Activated T-helper 2 cell treated with anti-CD3 and anti-CD28 coated beads, Interferon-gamma antibody, Interleukin-2, Interleukin-4, amounts not matched to agents 10 μg/mL and 5 μg/mL and 100 μg/mL, durations not matched to agents 14 hours and 24 hours and 36 hours (primary cell): ENCODE measurements around the gene TM4SF1. TPM values are rescaled to one million over a fixed set of nuclear protein-coding genes. Genes with fewer than 3 reads are reported as not detected.

ENCODE experiments used
- DNase-seq: peaks from one replicate; pipeline ENCODE4 v3.0.0; 2021; ENCODE audit warnings: low spot score
- H3K27ac Mint-ChIP-seq: one replicate; pipeline ENCODE4 v1.8.0; 2021; ENCODE audit warnings: mixed read lengths
- H3K27me3 Mint-ChIP-seq: one replicate; pipeline ENCODE4 v1.8.0; 2021; ENCODE audit warnings: low read depth, mixed read lengths
- H3K36me3 Mint-ChIP-seq: one replicate; pipeline ENCODE4 v1.8.0; 2021; ENCODE audit warnings: low read depth, mixed read lengths
- H3K4me1 Mint-ChIP-seq: one replicate; pipeline ENCODE4 v1.8.0; 2021; ENCODE audit warnings: low read depth, mixed read lengths
- H3K4me3 Mint-ChIP-seq: one replicate; pipeline ENCODE4 v1.8.0; 2021; ENCODE audit warnings: low read depth, mild to moderate bottlenecking, moderate library complexity, mixed read lengths
- H3K9me3 Mint-ChIP-seq: one replicate; pipeline ENCODE4 v1.8.0; 2021; ENCODE audit warnings: mixed read lengths
- intact Hi-C: fragments of 100-400 bp; cut with micrococcal nuclease; formaldehyde crosslinking; loops from one replicate; pipeline ENCODE4 v1.15.1; 2023
- total RNA-seq: library from RNA; stranded (reverse); gene quantifications from 2 replicates; pipeline ENCODE4 v1.2.3, GENCODE V29; 2022

TM4SF1 gene
- total RNA-seq, 1 donor from 2014 or later = not detected

DNA sequence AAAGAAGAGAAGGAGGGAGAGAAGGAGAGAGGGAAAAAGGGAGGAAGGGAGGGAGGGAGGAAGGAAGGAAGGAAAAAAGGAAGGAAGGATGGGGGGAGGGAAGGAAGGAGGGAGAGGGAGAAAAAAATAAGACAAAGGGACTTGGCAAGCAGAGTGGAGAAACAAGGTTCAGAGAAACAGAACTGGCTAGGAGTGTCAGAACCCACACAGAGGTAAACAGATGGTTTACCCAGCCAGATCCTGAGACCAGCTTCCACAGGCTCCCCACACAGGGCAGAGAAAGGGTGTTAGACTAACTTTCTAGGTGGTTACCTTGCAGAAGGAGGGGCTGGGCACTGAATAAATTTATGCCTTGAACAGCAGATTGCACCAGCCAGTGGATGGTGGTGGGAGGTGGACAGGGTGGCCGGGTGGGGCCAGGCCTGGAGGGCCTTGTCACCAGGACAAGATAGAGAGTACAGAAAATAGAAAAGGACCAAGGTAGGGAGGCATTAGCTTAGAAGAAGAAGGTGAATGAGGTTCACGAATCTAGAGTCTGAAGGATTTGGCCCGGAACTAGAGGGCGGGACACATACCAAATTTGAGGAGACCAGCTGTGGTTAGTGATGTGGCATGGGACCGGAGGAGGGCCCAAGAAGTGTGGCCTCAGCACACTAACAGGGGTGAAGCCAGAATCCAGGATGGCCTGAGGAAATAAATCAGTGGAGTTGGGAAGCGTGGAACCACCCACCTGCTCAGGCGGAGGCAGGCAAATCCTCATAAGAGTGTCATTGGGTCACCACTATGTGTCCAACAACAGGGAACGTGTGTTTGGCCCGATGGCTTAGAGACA lies 1.2 kb upstream of the TM4SF1 start:
- intact Hi-C loops = no loop called here
- H3K36me3 Mint-ChIP-seq = no peaks in the 10 kb centered on the region
- DNase-seq = no peak
- peaks cover 8% of the 10 kb centered on the region for H3K27me3 Mint-ChIP-seq
- no peaks in the 10 kb centered on the region for H3K4me1 Mint-ChIP-seq
- H3K27ac Mint-ChIP-seq = no peak overlapping the region
- H3K9me3 Mint-ChIP-seq = no peaks in the 10 kb centered on the region
- H3K4me3 Mint-ChIP-seq = no peak overlapping the region

DNA sequence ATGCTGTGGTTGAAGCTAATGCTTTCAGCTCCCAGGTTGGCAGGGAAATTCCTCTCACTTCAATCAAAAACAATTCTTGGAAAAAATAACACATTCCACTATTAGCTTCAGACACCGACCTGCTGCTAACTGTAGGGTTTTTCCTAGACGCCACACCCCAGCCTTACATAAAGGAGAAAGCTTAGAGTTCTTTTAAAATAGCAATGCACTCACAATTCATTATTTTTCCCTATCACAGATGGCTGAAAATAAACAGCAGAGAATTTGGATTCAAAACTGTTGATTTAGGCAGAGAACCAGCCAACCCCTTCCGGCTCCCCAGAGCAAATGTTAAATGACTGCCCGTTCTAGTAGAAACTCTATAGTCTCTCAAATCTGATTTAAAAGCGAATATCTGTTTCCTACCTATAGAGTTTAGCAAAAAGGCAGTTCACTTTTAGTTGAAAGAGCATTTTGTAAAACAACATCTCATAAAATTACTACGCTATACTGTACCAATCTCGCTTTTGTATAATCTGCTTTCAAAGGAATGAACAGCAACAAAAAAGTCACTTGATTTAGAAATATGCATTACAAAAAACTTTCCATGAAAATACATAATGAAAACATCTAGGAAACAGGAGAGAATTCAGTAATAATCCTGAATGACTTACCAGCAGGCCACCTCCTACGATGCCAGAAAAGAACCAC lies 586 bp downstream of the TM4SF1 start:
- Mint-ChIP-seq H3K36me3 (no peaks in the 10 kb centered on the region), H3K4me1 (no peaks in the 10 kb centered on the region), H3K4me3 (no peak overlapping the region), H3K9me3 (no peaks in the 10 kb centered on the region), H3K27me3 (peaks cover 14% of the 10 kb centered on the region), H3K27ac (no peak overlapping the region)
- intact Hi-C loops = no loop called here
- no peak for DNase-seq

DNA sequence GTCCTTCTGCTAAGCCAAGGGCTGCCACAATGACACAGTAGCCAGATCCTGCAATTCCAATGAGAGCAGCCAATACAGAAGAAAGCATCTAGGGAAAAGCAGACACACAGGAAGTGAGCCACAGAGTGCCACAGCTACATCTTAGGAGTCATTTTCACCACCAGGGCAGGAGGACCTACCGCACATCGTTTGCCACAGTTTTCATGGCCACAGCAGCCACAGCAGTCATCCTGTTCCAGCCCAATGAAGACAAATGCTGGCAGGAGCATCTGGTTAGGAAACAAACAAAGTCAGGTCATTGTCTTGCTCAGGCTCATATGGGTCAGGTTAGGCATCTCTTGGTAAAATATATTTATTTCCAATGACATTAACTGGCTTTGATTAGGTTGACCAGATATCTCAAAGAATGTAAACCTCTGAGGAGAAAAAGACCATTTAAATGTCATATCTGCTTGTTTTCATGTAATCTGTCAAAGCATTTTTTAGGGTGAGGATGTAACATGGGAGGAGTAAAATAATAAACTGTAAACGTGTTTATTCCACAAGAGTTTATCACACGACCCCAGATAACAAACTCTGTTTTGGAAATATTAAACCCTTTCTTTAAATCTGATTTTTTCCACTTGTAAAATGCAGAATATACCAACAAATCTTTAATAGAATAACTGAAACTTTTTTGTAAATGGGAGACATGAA lies 1.8 kb downstream of the TM4SF1 start:
- Mint-ChIP-seq H3K4me3 (no peak overlapping the region), H3K27me3 (peaks cover 20% of the 10 kb centered on the region), H3K4me1 (no peaks in the 10 kb centered on the region), H3K27ac (no peak overlapping the region), H3K9me3 (no peaks in the 10 kb centered on the region), H3K36me3 (no peaks in the 10 kb centered on the region)
- intact Hi-C loops = no loop called here
- DNase-seq = no peak

DNA sequence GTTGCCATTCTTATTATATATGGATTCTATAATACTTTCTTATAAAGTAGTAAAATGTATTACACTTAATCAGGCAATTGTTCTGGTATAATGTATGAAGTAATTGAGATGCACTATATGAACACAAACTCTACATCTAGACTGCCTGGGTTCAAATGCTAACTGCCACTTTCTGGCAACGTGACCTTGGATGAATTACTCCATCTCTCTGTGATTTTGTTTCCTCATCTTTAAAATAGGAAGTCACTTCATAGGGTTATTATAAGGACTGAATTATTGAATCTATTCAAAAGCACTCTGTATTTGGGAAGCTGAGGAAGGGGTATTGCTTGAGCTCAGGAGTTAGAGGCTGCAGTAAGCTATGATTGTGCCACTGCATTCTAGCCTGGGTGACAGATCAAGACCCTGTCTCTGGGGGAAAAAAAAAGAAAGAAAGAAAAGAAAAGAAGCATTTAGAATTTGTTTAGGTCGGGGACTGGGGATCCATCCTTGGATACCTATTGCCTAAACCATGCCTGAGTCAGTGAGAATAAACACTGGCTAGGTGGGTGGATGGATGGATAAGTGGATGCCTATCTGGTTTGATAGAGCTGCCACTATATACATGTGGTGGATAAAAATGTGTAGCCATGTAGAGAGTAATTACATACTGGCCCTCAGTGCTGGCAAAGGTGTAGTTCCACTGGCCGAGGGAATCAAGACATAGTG lies 2.5 kb downstream of the TM4SF1 start:
- no peak overlapping the region for H3K27ac Mint-ChIP-seq
- no peaks in the 10 kb centered on the region for H3K9me3 Mint-ChIP-seq
- H3K36me3 Mint-ChIP-seq = no peaks in the 10 kb centered on the region
- DNase-seq = no peak
- peaks cover 20% of the 10 kb centered on the region for H3K27me3 Mint-ChIP-seq
- intact Hi-C loops = no loop called here
- H3K4me1 Mint-ChIP-seq = no peaks in the 10 kb centered on the region
- H3K4me3 Mint-ChIP-seq = no peak overlapping the region

DNA sequence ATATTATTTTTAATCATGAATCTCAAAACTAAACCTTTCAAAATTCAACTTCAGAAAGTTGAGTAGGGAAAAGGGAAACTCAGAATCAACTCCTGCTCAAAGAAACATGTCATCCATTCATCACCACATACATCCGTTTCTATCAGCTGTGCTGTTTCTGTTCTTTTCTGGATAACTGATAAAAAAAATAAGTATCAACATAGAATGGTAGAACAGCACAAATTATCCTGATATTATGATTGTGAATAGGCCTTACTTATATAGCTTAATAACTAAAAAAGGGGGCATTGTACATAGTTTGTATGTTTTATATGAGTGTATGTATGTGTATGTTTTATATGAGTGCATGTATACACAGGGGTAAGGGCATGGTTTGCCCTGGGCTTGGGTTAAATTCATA lies 3.1 kb downstream of the TM4SF1 start:
- Mint-ChIP-seq H3K4me1 (no peaks in the 10 kb centered on the region), H3K4me3 (no peak overlapping the region), H3K27ac (no peak overlapping the region), H3K36me3 (no peaks in the 10 kb centered on the region), H3K27me3 (peaks cover 20% of the 10 kb centered on the region), H3K9me3 (no peaks in the 10 kb centered on the region)
- intact Hi-C loops = no loop called here
- no peak for DNase-seq

DNA sequence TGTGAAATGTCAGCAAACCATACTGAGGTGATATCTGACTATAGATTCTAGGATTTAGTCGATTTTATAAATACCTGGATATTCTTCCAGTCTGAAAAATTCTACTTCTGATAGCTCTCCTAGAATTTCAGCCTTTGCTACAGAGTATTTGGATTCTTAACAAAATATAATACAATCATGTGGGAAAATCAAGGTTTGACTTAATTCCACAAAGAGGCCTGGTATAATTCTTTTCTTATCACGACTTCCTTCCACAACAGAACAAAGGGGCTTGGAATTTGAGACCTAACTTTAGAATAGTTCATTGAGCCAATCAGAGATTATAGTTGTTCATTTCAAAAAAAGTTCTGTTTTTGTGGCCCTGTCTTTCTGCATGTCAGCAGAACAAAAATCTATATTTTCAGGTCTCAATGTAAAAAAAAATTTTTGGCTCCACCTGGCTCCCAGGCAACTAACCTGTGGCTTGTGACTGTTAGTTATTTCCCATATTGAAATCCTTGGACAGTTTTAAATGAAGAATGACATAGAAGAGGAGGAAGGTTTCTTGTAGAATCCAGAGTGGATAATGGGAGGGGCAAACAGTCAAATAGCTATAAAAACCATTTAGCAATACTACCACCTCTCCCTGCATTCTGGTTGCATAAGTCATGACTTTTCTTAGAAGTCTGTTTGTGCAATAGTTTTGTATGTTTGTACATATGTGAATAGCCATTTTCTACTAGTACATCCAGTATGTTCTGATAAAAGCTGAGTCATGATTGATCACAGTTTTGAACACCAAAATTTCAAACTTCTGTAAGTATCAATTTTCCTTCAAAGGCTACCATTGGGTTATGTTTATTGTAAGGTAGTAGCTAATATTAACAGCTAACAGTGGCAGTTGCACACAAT lies 4.0 kb downstream of the TM4SF1 start:
- Mint-ChIP-seq H3K4me1 (no peaks in the 10 kb centered on the region), H3K27me3 (peaks cover 22% of the 10 kb centered on the region), H3K27ac (no peak overlapping the region), H3K36me3 (no peaks in the 10 kb centered on the region), H3K9me3 (no peaks in the 10 kb centered on the region), H3K4me3 (no peak overlapping the region)
- DNase-seq = no peak
- intact Hi-C loops = no loop called here

DNA sequence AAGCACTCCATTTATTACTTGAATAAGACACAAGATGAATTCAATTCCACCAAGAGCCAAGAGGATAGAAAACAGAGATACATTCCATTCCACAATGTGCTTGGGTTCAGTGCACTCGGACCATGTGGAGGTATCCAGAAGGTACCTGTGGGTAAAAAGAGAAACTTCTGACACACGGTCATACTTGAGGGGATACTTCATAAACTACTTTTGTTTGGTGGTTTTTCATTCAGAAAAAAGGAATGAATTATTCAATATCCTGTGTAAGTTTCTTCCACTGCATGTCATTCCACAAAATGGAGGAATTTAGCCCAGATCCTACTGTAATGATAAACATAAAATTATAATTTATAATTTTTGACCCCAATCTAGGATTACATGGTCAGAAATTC lies 5.7 kb downstream of the TM4SF1 start:
- H3K4me3 Mint-ChIP-seq = no peak overlapping the region
- peaks cover 19% of the 10 kb centered on the region for H3K27me3 Mint-ChIP-seq
- H3K9me3 Mint-ChIP-seq = no peaks in the 10 kb centered on the region
- no peaks in the 10 kb centered on the region for H3K36me3 Mint-ChIP-seq
- intact Hi-C loops = no loop called here
- peaks cover 5% of the 10 kb centered on the region for H3K4me1 Mint-ChIP-seq
- no peak overlapping the region for H3K27ac Mint-ChIP-seq
- DNase-seq = no peak

DNA sequence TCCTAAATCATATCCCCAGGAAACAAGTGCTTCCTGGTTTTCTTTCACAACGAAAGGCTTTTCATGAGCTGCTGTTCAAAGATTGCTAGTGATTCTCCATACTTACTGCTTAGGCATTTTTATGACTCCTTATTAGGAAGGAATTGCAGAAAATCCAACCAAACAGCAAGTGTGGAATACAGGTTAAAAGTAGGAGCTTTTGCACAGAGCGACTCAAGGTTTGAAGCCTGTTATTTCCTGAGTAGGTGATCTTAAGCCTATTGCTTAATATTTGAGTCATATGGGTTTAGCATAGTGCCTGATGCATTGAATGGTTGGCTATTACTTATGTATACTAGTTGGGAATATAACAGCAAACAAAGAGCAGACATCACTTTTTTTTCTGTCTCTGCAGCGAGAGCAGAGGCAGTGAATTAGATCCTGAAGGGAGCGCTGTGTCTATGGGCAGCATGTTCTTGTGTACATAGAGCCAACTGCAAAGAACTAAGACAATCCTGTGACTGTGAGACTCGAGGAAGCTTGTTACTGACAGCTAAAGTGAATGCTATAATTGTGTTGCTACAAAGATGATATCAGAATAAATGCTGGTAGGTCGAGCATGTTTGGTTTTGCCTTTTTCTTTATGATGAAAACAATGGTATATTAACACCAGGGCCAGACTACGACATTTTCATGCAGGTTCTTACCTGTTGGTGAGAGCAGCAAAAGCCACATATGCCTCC lies 6.3 kb downstream of the TM4SF1 start:
- peaks cover 18% of the 10 kb centered on the region for H3K27me3 Mint-ChIP-seq
- no peak for DNase-seq
- no peaks in the 10 kb centered on the region for H3K36me3 Mint-ChIP-seq
- H3K9me3 Mint-ChIP-seq = no peaks in the 10 kb centered on the region
- intact Hi-C loops = no loop called here
- H3K4me3 Mint-ChIP-seq = no peak overlapping the region
- H3K4me1 Mint-ChIP-seq = peaks cover 5% of the 10 kb centered on the region
- no peak overlapping the region for H3K27ac Mint-ChIP-seq

DNA sequence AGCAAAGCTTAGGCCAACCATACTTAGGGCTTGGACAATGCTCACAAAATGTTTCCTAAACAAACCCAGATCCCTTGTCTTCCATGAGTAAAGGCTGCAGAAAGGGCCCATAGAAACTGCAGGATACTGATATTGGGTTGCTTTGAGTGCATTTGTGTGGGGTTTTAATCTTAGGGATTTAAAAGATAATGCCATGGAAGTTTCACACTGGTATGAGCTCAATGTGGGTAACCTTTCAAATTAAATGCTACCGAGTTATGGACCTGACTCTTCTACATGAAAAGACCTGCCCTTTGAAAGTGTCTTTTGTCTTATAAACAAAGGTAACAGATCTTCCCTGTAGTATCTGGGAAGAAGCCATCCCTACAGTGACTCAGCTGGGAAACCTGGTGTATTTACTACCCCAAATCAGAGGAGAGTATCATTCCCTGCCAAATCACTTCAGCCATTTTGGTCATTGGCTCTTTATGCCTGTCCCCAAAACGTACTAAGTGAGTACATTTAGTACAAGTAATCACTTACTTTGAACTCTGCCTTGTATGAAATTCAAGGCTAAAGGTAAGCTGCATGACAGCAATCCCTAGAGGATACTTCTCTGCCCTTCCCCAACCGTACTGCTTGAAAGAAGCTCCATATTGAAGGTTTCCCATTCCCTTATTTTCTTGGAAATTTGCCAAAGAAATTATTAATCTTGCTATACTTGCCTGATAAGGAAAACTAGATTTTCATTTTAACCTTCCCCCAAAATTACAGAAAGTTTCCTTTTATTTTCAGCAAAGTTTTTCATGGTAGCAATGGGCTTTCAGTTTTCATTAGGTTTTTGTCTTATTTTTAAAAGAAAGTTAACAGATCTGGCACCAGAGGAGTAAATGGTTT lies 7.2 kb downstream of the TM4SF1 start:
- Mint-ChIP-seq H3K4me3 (no peak overlapping the region), H3K36me3 (no peaks in the 10 kb centered on the region), H3K9me3 (no peaks in the 10 kb centered on the region), H3K27me3 (peaks cover 18% of the 10 kb centered on the region), H3K4me1 (peaks cover 5% of the 10 kb centered on the region), H3K27ac (no peak overlapping the region)
- intact Hi-C loops = no loop called here
- DNase-seq = no peak

DNA sequence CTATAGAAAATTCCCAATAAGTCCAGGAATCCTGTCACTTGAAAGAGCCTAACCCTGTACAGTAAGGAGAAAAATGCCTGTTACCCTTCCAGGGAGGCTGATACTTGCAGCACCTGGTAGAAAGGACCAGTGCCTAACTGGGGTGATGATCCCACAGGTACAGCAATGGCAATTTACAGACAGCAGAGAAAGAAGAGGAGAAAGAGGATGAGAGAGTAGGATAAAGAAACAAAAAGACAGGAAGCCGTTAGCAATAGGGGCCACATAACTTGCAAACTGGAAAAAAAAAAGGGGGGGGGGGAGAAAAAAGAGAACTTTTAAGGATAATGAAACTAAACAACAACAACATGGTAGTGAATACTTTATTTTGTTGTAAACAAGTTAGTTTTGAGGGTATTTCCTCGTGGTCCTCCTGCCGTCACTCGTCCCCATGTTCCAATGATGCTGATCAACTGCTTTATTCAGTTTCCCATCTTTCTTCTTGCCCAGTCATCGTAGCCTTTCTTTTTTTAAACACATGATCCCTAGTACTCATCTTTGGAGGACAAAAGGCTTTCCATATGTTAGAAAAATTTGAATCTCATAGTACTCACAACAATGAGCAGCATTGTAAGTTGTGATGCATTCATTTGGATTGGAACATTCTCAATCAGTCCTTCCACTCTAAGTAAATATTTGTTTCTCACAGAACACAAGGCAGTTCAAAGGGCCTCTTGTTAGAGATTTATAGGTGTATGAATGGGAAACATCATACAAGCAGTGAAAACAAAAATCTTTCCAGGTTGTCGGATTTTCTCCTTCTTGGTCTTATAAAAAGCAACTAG lies 8.6 kb downstream of the TM4SF1 start:
- H3K27me3 Mint-ChIP-seq = peaks cover 15% of the 10 kb centered on the region
- DNase-seq = no peak
- no peaks in the 10 kb centered on the region for H3K9me3 Mint-ChIP-seq
- intact Hi-C loops = no loop called here
- no peaks in the 10 kb centered on the region for H3K36me3 Mint-ChIP-seq
- H3K27ac Mint-ChIP-seq = no peak overlapping the region
- no peak overlapping the region for H3K4me3 Mint-ChIP-seq
- peaks cover 5% of the 10 kb centered on the region for H3K4me1 Mint-ChIP-seq
